HG02588 (cell line): ENCODE results near the gene PAX6.

Source experiments
- ATAC-seq: cut with Tn5 transposase; IDR thresholded peaks from one replicate; pipeline ENCODE4 v1.9.1; 2021; ENCODE audit warnings: mild to moderate bottlenecking, moderate library complexity; ENCODE audit not compliant: unreplicated experiment

The PAX6 gene

DNA sequence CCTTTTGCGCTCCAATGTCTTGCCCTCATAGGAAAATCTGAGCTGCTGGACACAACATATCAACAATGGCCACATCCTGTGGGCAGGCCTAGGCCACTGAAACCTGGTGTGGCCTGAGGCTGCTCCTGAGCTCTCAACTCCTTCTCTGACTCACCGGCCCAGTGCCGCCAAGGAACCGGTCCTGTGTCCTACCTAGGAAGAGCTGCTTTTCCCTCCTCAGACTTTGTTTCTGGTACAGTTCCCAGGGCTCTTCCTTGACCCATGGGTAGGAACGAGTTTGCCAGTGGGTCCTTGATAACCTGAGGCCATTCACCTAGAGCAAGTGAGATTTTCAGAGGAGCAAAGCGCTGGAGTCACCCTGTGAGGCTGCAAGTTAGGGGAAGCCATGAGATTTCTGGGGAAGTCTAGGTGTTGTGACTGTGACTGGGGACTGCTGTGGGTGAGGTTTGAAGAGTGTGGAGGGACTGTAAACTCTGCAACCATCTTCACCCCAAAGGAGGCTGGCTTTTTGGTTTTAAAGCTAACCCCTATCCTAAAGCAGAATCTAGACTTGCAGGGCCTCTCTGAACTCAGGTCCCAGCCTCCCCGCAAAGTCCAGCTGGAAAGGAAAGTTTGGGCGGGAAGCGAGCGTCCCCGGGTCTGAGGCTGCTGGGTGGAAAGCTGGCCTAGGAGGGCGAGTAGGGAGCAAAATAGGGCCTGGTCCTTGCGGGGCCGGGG, 12.0 kb upstream of the PAX6 start:
- ATAC-seq = no peak

DNA sequence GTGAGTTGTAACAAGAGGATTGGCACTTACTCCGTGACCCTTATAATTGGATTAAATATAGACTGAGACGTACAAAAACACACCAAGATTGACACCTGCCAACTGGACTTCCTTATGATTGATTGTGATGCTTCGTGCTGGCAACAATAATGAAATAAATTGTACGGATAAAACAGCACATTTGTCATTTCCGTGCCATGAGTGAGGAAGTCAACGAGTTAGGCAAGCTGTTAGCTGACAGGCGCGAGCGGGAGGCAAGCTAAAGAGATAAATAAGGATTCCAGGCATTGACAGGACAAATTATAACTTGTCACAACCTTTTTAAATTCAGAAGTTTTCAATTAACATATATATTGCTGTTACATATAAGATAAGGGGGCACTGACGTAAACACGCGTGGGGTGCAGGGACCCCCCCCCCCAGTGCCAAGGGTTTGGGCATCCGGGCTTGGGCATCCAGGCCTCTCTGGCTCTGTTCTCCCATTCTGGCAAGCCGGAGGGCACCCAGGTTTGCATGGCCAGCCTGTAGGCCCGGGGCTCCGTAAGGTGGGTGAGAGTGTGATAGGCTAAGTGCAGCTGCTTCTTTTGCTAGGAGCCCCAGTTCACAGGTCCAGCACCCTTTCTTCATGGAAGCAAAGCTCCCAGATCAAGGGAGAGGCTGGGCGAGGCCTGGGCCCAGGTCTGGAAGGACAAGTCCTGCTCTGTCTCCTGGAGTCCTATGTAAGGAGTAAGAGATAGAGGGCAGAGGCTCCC, 11.2 kb upstream of the PAX6 start:
- no peak for ATAC-seq

DNA sequence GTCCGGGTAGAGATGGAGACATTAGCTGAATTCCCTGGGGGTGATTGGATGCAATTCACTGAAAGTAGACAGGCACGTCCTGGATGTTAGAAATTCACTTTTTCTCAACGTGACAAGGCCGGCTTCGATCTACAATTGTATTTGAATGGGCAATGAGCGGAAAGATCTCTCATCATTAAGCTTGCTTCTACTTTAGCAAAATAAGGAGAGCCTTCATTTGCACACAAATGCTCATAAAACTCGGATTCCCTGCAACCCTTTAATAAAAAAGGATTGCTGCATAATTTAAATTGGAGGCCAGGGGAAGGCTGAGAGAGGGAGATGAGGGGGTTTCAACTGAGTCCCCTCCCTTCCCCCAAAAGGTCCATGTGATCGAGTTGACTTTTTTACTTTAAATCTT, 10.6 kb upstream of the PAX6 start:
- no peak for ATAC-seq

DNA sequence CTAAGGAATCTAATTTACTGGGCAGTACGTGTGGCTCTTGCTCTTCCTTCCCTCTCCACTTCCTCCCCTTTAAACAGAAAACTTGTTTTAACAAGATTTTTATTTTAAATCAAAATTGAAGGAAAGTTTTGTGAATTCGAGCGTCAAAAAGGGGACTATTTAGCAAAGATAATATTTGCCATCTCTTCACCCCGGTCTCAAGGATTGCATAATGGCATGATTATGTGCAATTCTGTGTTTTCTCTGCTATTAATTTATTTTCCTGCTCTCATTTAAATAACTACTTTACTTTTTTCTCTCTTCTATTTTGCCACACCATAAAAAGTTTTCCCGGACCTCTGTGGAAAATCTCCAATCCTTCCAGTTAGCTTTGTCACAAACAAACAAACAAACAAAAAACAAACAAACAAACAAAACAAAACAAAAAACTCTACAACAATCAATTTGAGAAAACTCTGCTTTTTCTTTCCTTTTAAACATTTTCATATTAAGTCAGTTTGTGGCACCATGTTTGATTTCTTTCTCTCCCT, 10.2 kb upstream of the PAX6 start:
- ATAC-seq = no peak

DNA sequence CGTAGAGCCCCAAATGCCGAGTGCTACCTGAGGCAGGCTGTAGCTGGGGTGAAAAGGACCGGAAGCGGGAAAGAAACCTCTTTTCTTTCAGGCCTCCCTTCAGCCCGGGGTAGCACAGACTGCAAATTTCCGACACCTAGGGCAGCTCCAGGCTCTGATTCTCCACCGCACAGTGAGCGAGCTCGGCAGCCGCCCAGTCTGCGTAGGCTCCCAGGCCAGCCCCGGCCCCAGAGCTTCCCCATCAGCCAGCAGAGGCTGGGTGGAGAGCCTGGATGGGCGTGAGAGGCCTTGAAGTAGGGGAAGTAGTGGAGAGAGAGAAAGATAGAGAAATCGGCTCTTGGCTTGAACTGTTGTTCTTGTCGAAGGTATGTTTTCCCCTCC, 9.3 kb upstream of the PAX6 start:
- ATAC-seq = no peak

DNA sequence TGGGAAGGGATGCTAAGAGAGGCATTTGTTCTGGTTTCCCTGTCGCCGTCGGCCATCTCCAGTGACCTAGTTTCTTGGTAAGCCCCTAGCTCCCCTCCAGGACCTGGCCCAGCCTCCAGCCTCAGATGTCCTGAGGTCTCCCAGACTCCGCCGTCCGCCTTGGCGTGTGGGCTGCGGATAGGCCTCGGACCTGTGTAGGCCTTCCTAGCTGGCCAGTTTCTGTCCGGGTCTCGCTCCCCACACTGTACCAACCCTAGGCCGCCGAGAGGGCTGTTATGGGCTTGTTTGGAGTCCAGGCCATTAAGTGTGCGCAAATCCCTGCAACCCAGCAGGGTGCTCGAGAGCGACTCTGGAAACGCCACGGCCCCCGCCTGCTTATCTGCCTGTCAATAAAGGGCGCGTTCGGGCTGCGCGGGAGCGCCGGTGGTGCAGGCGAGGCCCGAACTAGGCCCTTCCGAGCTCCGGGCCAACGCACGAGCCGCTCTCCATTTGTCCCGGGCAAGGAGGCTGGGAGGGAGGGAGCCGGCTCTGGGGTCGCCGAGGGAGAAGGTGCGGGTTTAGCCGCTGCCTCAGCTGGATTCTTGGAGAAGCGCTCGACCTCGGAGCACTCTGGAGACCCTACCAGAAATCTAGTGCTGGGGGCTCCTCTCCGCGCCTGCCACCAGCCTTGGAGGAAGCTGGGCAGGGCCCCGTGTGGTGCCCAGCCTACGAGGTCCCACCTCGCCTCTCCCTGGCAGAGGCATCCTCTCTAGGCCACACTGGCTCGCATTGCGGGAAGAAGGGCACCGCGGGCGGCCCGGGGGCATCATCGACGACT, 8.7 kb upstream of the PAX6 start:
- ATAC-seq = no peak

DNA sequence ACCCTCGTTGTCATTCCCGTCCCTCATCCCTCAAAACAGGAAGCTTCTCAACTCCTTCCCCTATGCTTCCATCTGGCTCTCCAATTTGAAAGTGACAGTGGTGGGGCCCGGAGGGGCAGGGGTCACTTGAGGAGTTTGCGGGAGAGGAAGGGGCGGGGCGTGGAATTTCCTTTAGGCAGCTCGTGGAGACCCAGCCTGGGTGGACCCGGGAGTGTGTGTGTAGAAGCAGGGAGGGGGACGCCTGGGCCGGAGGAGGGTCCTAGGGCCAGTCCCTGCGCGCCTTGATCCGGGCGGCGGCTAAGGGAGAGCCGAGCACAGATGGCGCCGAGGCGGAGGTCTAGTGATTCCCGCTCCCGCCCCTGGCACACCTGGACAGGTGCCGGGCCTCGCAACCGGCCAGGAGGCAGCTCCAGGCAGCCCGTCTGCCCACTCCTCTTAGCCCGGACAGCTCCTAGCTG, 7.8 kb upstream of the PAX6 start:
- no peak for ATAC-seq

DNA sequence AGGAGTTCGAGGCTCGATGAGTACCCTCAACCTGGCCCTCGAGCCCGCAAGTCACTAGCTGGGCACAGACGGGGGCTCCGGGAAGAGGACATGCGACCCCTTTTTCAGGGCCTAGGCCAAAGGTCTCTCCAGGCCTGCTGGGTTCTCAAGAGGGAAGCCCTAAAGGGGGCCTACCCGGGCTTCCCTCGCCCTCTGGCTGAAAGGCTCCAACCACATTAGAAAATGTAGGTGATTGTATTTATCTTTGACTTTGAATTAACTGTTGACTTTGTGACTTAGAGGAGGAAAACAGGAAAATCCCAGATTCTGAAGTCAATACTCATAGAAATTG, 7.3 kb upstream of the PAX6 start:
- no peak for ATAC-seq

DNA sequence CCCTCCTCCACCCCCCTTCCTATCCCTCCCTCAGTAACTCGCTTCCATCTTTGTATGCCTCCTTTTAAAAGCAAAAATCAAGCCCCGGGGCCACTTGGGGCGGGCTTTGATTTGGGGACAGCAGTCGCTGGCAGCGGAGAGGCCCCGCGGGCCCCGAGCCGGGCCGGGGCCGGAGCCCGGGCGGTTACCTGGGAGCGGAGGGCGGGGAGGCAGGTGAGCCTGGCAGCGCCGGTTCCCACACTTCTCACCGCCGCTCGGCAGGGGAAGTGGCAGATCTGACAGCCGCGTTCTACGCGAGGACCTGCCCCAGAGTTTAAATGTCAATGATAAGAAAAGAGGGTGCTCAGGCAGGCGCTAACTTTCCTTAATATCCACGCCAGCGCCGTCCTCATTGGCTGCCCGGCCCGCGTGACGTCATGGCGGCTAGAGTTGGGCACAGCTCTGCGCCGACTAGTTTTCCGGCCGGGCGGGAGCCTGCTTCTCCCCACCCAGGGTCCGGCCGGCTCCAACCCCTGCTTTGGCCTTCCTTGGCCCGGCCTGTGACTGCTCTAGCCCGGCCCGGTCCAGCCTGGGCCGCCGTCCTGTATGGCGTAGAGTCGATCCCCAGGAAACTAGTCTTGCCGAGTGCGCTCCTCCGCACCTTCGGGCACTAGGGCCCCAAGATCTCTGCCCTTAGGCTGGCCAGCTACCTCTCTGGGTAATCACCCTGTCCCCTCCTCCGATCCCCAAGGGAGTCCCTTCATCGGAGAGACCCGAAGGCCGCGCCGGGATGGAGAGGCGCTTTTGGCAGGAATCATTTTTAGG, 6.7 kb upstream of the PAX6 start:
- ATAC-seq = no peak

DNA sequence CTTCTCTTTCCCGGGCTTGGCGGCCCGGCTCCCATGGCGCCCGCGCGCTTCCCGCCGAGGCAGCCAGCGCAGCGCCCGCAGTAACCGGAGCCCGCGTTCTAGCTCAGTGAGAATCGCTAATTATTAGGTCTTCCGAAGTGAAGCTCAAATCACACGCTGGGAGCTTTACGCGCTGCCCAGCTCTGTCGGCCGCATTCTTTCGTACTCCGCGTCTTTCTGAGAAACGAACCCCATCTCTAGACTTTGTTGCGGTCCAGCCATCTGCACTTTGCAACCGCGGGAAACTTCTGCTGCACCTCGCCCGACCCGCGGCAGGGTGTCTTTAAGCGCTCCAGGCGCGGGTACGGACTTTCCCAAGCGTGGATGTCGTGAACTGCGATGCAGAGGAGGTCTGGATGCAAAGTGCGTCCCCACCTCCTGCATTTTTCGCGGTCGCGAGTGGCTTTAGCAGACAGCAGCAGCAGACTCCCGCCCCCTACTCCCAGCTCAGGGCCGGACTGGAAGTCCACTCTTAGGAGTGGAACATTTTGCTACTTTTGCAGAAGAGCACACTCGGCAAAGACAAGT, 6.0 kb upstream of the PAX6 start:
- ATAC-seq = no peak

DNA sequence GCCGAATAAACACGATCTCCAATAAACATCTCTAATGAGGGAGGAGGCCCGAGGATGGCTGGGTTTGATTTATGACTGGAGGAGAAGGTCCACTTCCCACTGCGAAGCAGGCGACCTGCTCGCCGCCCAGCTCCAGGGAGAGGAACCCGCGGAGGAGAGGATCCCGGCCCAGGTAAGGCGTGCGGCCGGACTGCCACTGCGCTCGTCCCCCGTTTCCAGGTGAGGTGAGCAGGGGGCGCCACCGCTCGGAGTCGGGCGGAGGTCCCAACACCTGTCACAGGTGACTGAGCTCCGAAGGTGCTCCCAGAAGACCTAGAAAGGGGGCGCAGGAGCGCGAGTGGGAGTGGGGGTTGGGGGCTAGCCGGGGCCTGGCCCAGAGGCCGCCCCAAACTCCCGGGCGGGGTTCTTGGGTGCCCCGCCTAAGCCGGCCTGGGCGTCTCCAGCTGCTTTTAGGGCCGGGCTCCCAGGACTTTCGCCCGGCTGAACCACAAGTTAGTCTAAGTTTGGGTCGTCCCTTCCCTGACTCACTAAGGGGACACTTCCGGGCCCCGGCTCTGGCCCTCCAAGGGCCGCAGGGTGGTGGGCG, 5.4 kb upstream of the PAX6 start:
- no peak for ATAC-seq

DNA sequence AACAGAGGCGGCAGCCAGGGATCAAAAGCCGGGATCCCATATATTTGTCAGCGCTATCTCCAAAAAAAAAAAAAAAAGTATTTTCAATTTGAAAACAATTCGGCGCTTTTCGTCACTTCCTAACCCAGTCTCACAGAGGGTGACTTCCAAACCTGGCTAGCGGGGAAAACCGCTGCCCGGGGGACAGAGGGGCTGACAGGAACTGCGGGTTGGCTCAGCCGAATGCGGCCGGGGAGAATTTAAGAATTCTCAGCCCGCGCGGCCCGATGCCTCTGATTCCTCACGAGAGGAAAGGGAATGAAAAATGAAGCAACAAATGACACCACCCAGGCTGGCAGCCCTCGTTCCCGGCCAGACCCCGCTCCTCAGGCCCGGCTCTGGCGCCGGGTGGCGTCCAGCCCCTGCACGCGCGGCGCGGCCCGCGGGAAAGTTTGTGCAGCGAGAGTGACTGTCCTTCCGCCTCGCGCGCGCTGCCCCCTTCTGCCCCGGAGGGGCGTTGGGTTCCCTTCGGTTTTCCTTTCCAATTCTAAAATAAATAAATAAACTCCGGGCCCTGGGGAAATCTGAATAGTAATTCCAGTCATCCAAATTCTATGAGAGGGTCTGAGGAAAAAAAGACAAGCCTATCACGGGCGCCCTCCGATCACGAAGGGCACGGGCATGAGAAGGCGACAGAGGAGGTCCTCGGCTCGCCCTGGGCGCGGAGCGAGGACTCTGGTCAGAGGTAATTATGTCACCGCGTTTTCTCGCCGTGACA, 4.8 kb upstream of the PAX6 start:
- ATAC-seq = no peak

DNA sequence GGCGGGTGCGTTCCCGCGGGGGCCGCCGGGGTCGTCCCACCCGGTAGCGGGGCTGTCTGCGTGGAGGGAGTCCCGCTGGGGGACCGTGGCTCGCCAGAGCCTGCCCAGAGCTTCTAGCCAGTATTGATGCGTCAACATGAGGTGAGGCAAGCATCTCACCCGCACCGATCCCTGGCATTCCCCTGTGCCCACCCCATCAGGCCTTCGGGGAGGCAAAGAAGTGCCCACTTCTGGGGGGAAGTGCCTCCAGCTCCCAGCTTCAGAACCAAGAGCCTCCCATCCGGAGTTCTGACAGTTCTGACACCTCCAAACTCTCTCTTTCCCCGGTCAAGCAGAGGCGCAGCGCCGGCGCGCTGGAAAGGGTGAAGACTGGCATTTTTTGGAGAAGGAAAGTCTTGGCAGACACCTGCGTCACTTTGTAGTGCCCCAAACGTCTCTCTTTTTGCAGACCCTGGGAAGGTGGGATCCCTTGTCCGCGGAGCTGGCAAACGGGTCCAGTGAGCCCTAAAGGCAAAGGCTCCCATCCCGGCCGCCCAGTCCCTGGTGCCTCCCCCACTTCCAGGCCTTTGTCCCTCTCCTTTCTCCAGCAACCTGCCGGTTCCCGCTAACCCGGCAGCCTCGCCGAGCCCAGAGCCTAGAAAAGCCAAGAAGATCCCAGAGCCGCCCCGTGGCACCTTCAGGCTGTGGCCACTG, 3.2 kb upstream of the PAX6 start:
- ATAC-seq = no peak

DNA sequence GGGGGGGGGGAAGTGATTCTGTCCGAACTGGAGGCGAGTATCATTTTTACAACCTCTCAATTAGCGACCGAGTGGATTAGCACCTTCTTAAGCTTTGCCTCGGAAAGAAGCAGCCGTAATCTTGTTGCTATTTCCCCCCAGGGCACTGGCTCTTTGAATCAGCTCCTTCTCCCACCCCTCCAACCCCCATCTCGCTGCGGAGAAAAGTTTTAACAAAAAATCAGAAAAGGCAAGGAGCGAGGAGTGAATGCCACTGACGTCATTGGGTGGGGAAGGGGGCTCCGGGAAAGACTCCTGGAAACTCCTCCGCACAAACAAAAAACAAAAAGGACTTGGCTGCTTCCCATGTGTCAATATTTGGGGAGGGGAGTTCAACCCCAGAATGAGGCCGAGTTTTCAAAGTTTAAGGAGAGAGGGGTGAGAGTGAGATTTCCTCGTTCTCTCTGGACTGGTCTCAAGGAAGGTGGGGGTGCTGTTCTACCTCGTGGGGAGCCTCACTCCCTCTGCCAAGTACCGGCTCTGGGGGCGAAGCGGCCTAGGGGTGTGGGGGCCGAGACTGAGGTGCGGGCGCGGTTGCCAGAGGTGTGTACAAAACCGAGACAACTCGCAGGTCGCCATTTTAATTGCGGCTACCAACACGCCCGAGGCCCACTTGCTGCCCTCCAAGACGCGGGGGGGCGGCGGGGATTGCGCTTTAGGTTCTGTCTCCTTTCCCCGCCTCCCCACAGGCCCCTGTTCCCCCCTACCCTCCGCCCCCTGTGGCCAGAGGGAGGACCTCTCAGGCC, 2.5 kb upstream of the PAX6 start:
- ATAC-seq = no peak

DNA sequence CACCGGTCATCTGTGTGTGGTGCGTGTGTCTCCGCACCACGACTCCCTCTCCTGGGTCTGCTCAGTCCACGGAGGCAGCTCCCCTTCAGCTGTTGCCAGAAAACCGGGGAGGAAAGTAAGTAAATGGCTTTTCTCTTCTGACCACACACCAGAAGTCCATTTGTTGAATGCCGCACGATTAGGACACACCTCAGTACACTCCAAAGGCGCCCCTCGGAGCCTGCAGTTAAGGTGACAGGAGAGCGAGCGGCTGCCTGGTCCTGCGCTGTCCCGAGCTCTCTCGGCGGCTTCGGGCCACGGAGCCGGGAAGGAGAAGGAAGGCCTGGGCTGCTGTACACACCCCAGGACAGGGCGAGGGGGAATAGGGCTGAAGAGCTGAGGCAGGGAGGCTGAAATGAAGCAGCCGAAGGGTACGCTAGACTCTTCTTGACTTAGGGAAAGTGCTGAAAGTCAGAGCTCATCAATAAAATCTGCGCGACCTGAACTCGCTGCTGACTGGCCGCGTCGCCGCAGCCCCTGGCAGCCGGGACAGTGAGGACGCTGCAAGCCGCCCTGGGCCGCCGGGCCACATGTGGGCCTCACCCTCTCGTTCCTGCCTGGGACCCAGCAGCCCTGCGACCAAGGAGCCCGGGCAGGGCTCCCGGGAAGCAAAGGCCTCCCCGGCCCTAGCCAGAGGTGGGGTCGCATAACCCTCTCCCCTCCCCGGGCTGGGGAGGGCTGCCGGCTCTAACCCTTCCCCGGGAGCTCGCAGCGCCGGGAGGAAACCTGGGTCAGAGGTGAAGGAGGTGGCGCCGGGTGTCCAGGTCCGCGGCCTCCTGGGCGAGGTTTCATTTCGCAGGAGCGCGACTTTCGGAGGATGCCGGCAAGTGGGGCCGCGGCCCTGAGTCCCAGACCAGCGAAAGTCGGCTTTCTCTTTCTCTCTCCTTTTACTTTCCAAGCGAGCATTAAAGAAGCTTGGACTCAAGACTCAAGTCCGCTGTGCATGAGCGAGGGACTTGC, 1.6 kb upstream of the PAX6 start:
- no peak for ATAC-seq

DNA sequence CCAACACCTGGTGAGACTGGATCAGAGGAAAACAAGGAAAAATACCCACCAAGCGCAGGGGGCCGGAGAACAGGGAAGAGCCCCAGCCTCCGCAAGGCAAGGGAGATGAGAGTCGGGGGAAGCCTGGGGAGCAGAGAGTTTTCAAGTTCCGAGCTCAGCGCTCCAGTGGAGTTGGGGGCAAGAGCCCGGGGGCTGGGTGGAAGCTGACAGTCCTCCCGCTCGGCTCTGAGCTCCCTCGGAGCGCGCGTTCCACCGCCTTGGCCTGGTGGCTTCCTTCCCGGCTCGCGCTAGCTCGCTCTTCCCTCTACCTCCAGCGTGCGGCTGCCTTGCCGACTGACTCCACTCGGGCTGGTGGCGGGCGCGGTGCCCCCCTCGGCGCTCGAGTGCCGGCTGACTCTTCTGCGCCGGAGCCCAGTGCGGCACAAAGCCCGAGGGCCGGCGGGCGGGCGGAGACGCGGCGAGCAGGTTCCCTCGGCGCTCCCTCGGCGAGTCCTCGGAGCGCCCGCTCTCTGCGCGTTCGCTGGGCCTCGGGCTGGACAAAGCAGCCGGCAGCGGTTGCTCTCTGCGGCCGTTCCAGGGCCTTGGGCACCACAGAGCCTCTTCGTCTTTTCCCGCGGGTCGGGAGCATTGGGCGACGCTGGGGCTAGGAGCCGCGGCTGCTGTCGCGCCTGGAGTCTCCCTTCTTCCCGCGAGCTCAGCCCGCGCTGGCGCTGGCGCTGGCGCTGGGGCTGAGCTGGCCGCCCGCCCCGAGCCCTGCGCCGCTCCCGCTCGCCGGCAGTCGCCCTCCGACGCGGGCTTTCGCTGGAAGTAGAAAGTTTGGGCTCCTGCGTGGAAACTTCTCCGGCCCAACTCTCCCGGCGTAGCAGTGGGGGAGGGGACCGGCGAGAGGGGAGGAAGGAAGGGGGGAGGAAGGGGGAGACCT, 1.0 kb downstream of the PAX6 start:
- no peak for ATAC-seq
